HEK293 (cell line): ENCODE results near the gene NAP1L4.

Source experiments
- BCL6B ChIP-seq: fragments of 450-650 bp; formaldehyde crosslinking; IDR thresholded peaks from 2 replicates; pipeline ENCODE4 v1.5.1; 2017; ENCODE audit warnings: missing biosample characterization, missing genetic modification characterization
- GLI4 ChIP-seq: fragments of 450-650 bp; formaldehyde crosslinking; IDR thresholded peaks from 2 replicates; pipeline ENCODE4 v1.5.1; 2016; ENCODE audit warnings: missing biosample characterization, missing genetic modification characterization
- HOXD13 ChIP-seq: sonication (generic); formaldehyde crosslinking; IDR thresholded peaks from 2 replicates; pipeline ENCODE4 v1.8.0; 2022; ENCODE audit warnings: missing genetic modification reagents, borderline replicate concordance
- KLF16 ChIP-seq: fragments of 450-650 bp; formaldehyde crosslinking; IDR thresholded peaks from 2 replicates; pipeline ENCODE4 v1.5.1; 2017; ENCODE audit warnings: missing biosample characterization, missing genetic modification characterization
- KLF7 ChIP-seq: fragments of 450-650 bp; formaldehyde crosslinking; IDR thresholded peaks from 2 replicates; pipeline ENCODE4 v1.5.1; 2016; ENCODE audit warnings: missing biosample characterization, missing genetic modification characterization, borderline replicate concordance
- KLF8 ChIP-seq: fragments of 450-650 bp; formaldehyde crosslinking; IDR thresholded peaks from 2 replicates; pipeline ENCODE4 v1.5.1; 2016; ENCODE audit warnings: missing biosample characterization, missing genetic modification characterization
- MYNN ChIP-seq: fragments of 450-650 bp; formaldehyde crosslinking; IDR thresholded peaks from 2 replicates; pipeline ENCODE4 v1.5.1; 2016; ENCODE audit warnings: missing biosample characterization, missing genetic modification characterization, borderline replicate concordance
- MZF1 ChIP-seq: fragments of 450-650 bp; formaldehyde crosslinking; IDR thresholded peaks from 2 replicates; pipeline ENCODE4 v1.5.1; 2017; ENCODE audit warnings: missing biosample characterization, missing genetic modification characterization, borderline replicate concordance
- OSR2 ChIP-seq: fragments of 450-650 bp; formaldehyde crosslinking; IDR thresholded peaks from 2 replicates; pipeline ENCODE4 v1.5.1; 2016; ENCODE audit warnings: missing biosample characterization, missing genetic modification characterization
- PRDM1 ChIP-seq: fragments of 450-650 bp; formaldehyde crosslinking; IDR thresholded peaks from 2 replicates; pipeline ENCODE4; 2016; ENCODE audit warnings: missing biosample characterization, missing genetic modification characterization
- WT1 ChIP-seq: fragments of 450-650 bp; formaldehyde crosslinking; IDR thresholded peaks from 2 replicates; pipeline ENCODE4 v1.5.1; 2016; ENCODE audit warnings: missing biosample characterization, missing genetic modification characterization
- YY2 ChIP-seq: fragments of 450-650 bp; formaldehyde crosslinking; IDR thresholded peaks from 2 replicates; pipeline ENCODE4 v1.5.1; 2016; ENCODE audit warnings: missing biosample characterization, missing genetic modification characterization
- ZBTB8A ChIP-seq: fragments of 450-650 bp; formaldehyde crosslinking; IDR thresholded peaks from 2 replicates; pipeline ENCODE4 v1.5.1; 2016; ENCODE audit warnings: missing biosample characterization, missing genetic modification characterization
- ZFP3 ChIP-seq: fragments of 450-650 bp; formaldehyde crosslinking; IDR thresholded peaks from 2 replicates; pipeline ENCODE4 v1.5.1; 2016; ENCODE audit warnings: low read depth, missing biosample characterization, missing genetic modification characterization
- ZFP37 ChIP-seq: fragments of 450-650 bp; formaldehyde crosslinking; IDR thresholded peaks from 2 replicates; pipeline ENCODE4 v1.5.1; 2016; ENCODE audit warnings: missing biosample characterization, missing genetic modification characterization
- ZNF146 ChIP-seq: fragments of 450-650 bp; formaldehyde crosslinking; IDR thresholded peaks from 2 replicates; pipeline ENCODE4 v1.5.1; 2016; ENCODE audit warnings: missing biosample characterization, missing genetic modification characterization
- ZNF155 ChIP-seq: fragments of 450-650 bp; formaldehyde crosslinking; IDR thresholded peaks from 2 replicates; pipeline ENCODE4 v1.5.1; 2016; ENCODE audit warnings: missing biosample characterization, missing genetic modification characterization
- ZNF174 ChIP-seq: fragments of 450-650 bp; formaldehyde crosslinking; IDR thresholded peaks from 2 replicates; pipeline ENCODE4 v1.5.0; 2017; ENCODE audit warnings: missing biosample characterization, mild to moderate bottlenecking, missing genetic modification characterization
- ZNF24 ChIP-seq: fragments of 450-650 bp; formaldehyde crosslinking; IDR thresholded peaks from 2 replicates; pipeline ENCODE4 v1.5.1; 2016; ENCODE audit warnings: missing biosample characterization, missing genetic modification characterization
- ZNF416 ChIP-seq: fragments of 450-650 bp; formaldehyde crosslinking; IDR thresholded peaks from 2 replicates; pipeline ENCODE4 v1.5.1; 2016; ENCODE audit warnings: missing biosample characterization, missing genetic modification characterization
- ZNF426 ChIP-seq: fragments of 450-650 bp; formaldehyde crosslinking; IDR thresholded peaks from 2 replicates; pipeline ENCODE4 v1.5.1; 2017; ENCODE audit warnings: missing biosample characterization, missing genetic modification characterization, mild to moderate bottlenecking, inconsistent platforms, moderate library complexity
- ZNF513 ChIP-seq: fragments of 450-650 bp; IDR thresholded peaks from 2 replicates; pipeline ENCODE4 v1.5.1; 2018; ENCODE audit warnings: missing biosample characterization, missing genetic modification characterization
- ZNF560 ChIP-seq: fragments of 450-650 bp; formaldehyde crosslinking; IDR thresholded peaks from 2 replicates; pipeline ENCODE4 v1.5.1; 2017; ENCODE audit warnings: missing biosample characterization, missing genetic modification characterization, borderline replicate concordance
- ZNF600 ChIP-seq: fragments of 450-650 bp; formaldehyde crosslinking; IDR thresholded peaks from 2 replicates; pipeline ENCODE4 v1.5.1; 2016; ENCODE audit warnings: missing biosample characterization, missing genetic modification characterization
- ZNF610 ChIP-seq: fragments of 450-650 bp; formaldehyde crosslinking; IDR thresholded peaks from 2 replicates; pipeline ENCODE4 v1.5.1; 2016; ENCODE audit warnings: missing biosample characterization, missing genetic modification characterization, borderline replicate concordance
- ZNF621 ChIP-seq: fragments of 450-650 bp; formaldehyde crosslinking; IDR thresholded peaks from 2 replicates; pipeline ENCODE4 v1.5.1; 2017; ENCODE audit warnings: missing biosample characterization, missing genetic modification characterization
- ZNF692 ChIP-seq: fragments of 450-650 bp; formaldehyde crosslinking; IDR thresholded peaks from 2 replicates; pipeline ENCODE4 v1.5.1; 2016; ENCODE audit warnings: missing biosample characterization, missing genetic modification characterization
- ZNF776 ChIP-seq: fragments of 450-650 bp; formaldehyde crosslinking; IDR thresholded peaks from 2 replicates; pipeline ENCODE4 v1.5.0; 2017; ENCODE audit warnings: missing biosample characterization, missing genetic modification characterization, borderline replicate concordance
- ZNF830 ChIP-seq: fragments of 450-650 bp; IDR thresholded peaks from 2 replicates; pipeline ENCODE4 v1.5.0; 2018; ENCODE audit warnings: missing biosample characterization, missing genetic modification characterization, low read depth, mild to moderate bottlenecking, moderate library complexity
- ZNF843 ChIP-seq: fragments of 450-650 bp; formaldehyde crosslinking; IDR thresholded peaks from 2 replicates; pipeline ENCODE4 v1.5.1; 2016; ENCODE audit warnings: missing biosample characterization, missing genetic modification characterization
- ZSCAN16 ChIP-seq: fragments of 450-650 bp; formaldehyde crosslinking; IDR thresholded peaks from 2 replicates; pipeline ENCODE4 v1.5.1; 2016; ENCODE audit warnings: missing biosample characterization, missing genetic modification characterization
- ZSCAN23 ChIP-seq: fragments of 450-650 bp; formaldehyde crosslinking; IDR thresholded peaks from 2 replicates; pipeline ENCODE4 v1.5.1; 2016; ENCODE audit warnings: missing biosample characterization, missing genetic modification characterization
- ZSCAN4 ChIP-seq: fragments of 450-650 bp; formaldehyde crosslinking; IDR thresholded peaks from 2 replicates; pipeline ENCODE4 v1.5.1; 2017; ENCODE audit warnings: missing biosample characterization, missing genetic modification characterization
- ZSCAN5A ChIP-seq: fragments of 450-650 bp; formaldehyde crosslinking; IDR thresholded peaks from 2 replicates; pipeline ENCODE4 v1.5.1; 2016; ENCODE audit warnings: missing biosample characterization, missing genetic modification characterization

Gene NAP1L4

GRCh38 chr11:2992234-2992996 lies at the start of gene NAP1L4 (continued):
- TF ChIP-seq ZFP3 (tag by site-specific recombination) = no peak
- no peak for TF ChIP-seq ZNF513
- TF ChIP-seq OSR2 = peak; percentile 16; the same call in 1 of the 2 replicates
- no peak for TF ChIP-seq ZNF560 (tag by site-specific recombination)
- TF ChIP-seq ZNF24 (tag by site-specific recombination) = 0 out of 2 replicates have a peak, but pooled peaks have one; percentile 70
- no peak for TF ChIP-seq ZNF776 (tag by site-specific recombination)
- no peak for TF ChIP-seq ZNF146 (tag by site-specific recombination)
- TF ChIP-seq ZNF426 (tag by site-specific recombination) = no peak
- TF ChIP-seq KLF16 = no peak; the same call in 1 of the 2 replicates
- no peak for TF ChIP-seq ZSCAN5A (tag by site-specific recombination)
- no peak for TF ChIP-seq ZNF416 (tag by site-specific recombination)
- 0 out of 2 replicates have a peak, but pooled peaks have one; percentile 15 for TF ChIP-seq WT1 (tag by site-specific recombination)
- no peak for TF ChIP-seq ZNF830
- TF ChIP-seq PRDM1 (tag by site-specific recombination) = no peak
- TF ChIP-seq ZNF621 = no peak
- no peak for TF ChIP-seq MYNN (tag by site-specific recombination)
- TF ChIP-seq KLF7 = 0 out of 2 replicates have a peak, but pooled peaks have one; percentile 29
- TF ChIP-seq ZNF174 (tag by site-specific recombination) = no peak
- TF ChIP-seq ZNF843 (tag by site-specific recombination) = no peak
- TF ChIP-seq ZNF155 (tag by site-specific recombination) = no peak
- TF ChIP-seq ZSCAN16 = no peak
- TF ChIP-seq ZSCAN4 (tag by site-specific recombination) = no peak
- no peak for TF ChIP-seq ZFP37 (tag by site-specific recombination)
- 0 out of 2 replicates have a peak, but pooled peaks have one; percentile 60 for TF ChIP-seq ZNF610 (tag by site-specific recombination)
- peak; percentile 86 for TF ChIP-seq KLF8
- TF ChIP-seq HOXD13 (CRISPR knock-in tag) = no peak
- no peak for TF ChIP-seq MZF1 (tag by site-specific recombination)
- TF ChIP-seq ZBTB8A (tag by site-specific recombination) = peak; percentile 43; the same call in 1 of the 2 replicates
- TF ChIP-seq ZSCAN23 (tag by site-specific recombination) = 0 out of 2 replicates have a peak, but pooled peaks have one; percentile 13
- TF ChIP-seq GLI4 (tag by site-specific recombination) = no peak
- peak; percentile 30; the same call in 1 of the 2 replicates for TF ChIP-seq ZNF600 (tag by site-specific recombination)
- TF ChIP-seq BCL6B (tag by site-specific recombination) = no peak
- peak; percentile 95 for TF ChIP-seq ZNF692 (tag by site-specific recombination)
- no peak for TF ChIP-seq YY2
